GM23248 (cell line): ENCODE results near the gene RCAN2. TPM values are rescaled to one million over a fixed set of nuclear protein-coding genes. Genes with fewer than 3 reads are reported as not detected.

Source experiments
- DNase-seq: peaks from one replicate; pipeline ENCODE4 v3.0.0-alpha.2; 2015
- H2AFZ ChIP-seq: fragments of 200-600 bp; sonication (generic); 2 replicates; pipeline ENCODE4 v1.6.1; 2016; ENCODE audit warnings: antibody characterized with exemption
- H3F3A ChIP-seq: fragments of 200-600 bp; sonication (generic); 2 replicates; pipeline ENCODE4 v1.6.1; 2016; ENCODE audit warnings: mild to moderate bottlenecking, antibody characterized with exemption, mixed run types; ENCODE audit not compliant: insufficient read depth
- H3K27ac ChIP-seq: fragments of 200-600 bp; sonication (generic); 2 replicates; pipeline ENCODE4 v1.5.1; 2016; ENCODE audit warnings: mild to moderate bottlenecking
- H3K27me3 ChIP-seq: fragments of 200-600 bp; sonication (generic); replicated peaks from 2 replicates; pipeline ENCODE4 v1.6.1; 2016; ENCODE audit warnings: mild to moderate bottlenecking; ENCODE audit not compliant: insufficient read depth
- H3K36me3 ChIP-seq: fragments of 200-600 bp; sonication (generic); 2 replicates; pipeline ENCODE4 v1.6.1; 2016; ENCODE audit warnings: low read depth, mild to moderate bottlenecking
- H3K4me1 ChIP-seq: fragments of 200-600 bp; sonication (generic); 2 replicates; pipeline ENCODE4 v1.6.1; 2016; ENCODE audit warnings: mild to moderate bottlenecking; ENCODE audit not compliant: insufficient read depth
- H3K4me2 ChIP-seq: fragments of 200-600 bp; sonication (generic); one replicate; pipeline ENCODE4 v1.6.1; 2016; ENCODE audit warnings: mild to moderate bottlenecking; ENCODE audit not compliant: unreplicated experiment
- H3K4me3 ChIP-seq: fragments of 200-600 bp; sonication (generic); 2 replicates; pipeline ENCODE4 v1.5.1; 2016; ENCODE audit warnings: mild to moderate bottlenecking
- H3K79me2 ChIP-seq: fragments of 200-600 bp; sonication (generic); 2 replicates; pipeline ENCODE4 v1.6.1; 2016; ENCODE audit warnings: mild to moderate bottlenecking; ENCODE audit not compliant: insufficient read depth
- H3K9ac ChIP-seq: fragments of 200-600 bp; sonication (generic); 2 replicates; pipeline ENCODE4 v1.6.1; 2016; ENCODE audit warnings: mild to moderate bottlenecking
- H3K9me2 ChIP-seq: fragments of 200-600 bp; sonication (generic); 2 replicates; pipeline ENCODE4 v1.6.1; 2016; ENCODE audit warnings: mixed run types, mild to moderate bottlenecking, moderate library complexity; ENCODE audit not compliant: insufficient read depth
- H3K9me3 ChIP-seq: fragments of 200-600 bp; sonication (generic); one replicate; pipeline ENCODE4 v1.6.1; 2017; ENCODE audit warnings: low read depth
- H4K20me1 ChIP-seq: fragments of 200-600 bp; sonication (generic); 2 replicates; pipeline ENCODE4 v1.6.0; 2016; ENCODE audit not compliant: insufficient read depth
- EZH2 ChIP-seq: fragments of 200-600 bp; sonication (generic); IDR thresholded peaks from 2 replicates; pipeline ENCODE4 v1.6.1; 2018; ENCODE audit warnings: antibody characterized with exemption, mild to moderate bottlenecking; ENCODE audit not compliant: insufficient read depth, poor library complexity, severe bottlenecking
- EZH2phosphoT487 ChIP-seq: fragments of 200-600 bp; sonication (generic); IDR thresholded peaks from 2 replicates; pipeline ENCODE4 v1.6.1; 2018; ENCODE audit warnings: antibody characterized with exemption, moderate library complexity, mild to moderate bottlenecking, low read depth; ENCODE audit not compliant: insufficient read depth
- WGBS, 2 experiments: methylation state at CpG; one replicate each; pipeline ENCODE4 v1.1.6; 2015 to 2017; ENCODE audit warnings: low lambda C conversion rate in 2 of 2, low coverage in 1 of 2; ENCODE audit errors: missing lambda C conversion rate in 2 of 2; 5-methylcytosine and 5-hydroxymethylcytosine counted together
- in situ Hi-C: fragments of 300-500 bp; cut with MboI; formaldehyde crosslinking; loops from 2 replicates; pipeline ENCODE4 v1.15.0; 2020
- polyA plus RNA-seq: library from polyadenylated mRNA; unstranded; fragments of >200 nt; fragmentation: Nextera tagmentation; extraction: Ambion mirVana; gene quantifications from 2 replicates; pipeline ENCODE4 v1.2.1, GENCODE V29; 2016
- total RNA-seq: library from RNA; depleted of rRNA; stranded (reverse); fragments of >200 nt; shearing (Covaris generic); gene quantifications from 2 replicates; pipeline ENCODE4 v1.2.3, GENCODE V29; 2014

RCAN2 gene
- total and polyA plus RNA-seq, 2 experiments from 2014 or later: 6.5 to 8.8 TPM

DNA sequence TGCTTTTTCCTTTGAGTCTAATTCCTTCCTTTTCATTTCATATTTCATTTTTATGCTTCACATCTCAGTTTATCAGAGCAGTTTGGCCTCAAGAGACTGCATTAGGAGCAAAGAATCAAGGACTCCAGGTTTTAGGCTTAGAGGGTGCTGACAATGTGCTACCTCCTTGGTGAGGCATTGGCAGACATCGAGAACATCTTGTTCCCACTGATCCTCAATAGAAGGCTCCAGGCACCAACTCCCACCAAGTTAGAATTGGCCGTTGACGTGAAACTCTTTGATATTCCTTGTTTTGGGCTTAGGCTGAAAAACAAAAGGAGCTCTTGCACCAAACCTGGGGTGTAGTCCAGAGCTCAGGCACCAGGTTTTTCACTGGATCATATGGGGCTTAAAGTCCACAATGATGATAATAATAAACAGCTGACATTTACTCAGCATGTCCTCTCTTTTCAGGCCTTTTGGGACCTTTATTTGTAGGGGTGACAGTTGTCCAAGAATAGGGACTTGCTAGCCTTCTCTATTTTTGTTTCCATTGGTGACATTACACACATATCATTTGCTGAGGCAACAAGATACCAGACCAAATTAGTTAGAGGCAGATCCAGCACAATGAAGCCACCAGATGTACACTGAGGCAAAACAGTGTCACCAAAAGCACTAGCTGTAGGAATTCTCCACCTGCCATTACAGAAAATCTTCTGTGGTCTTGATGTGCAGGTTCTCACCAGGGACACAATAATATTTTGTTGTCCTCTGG lies 239.5 kb downstream of the RCAN2 start:
- Histone ChIP-seq H3K36me3 (no peaks in the 10 kb centered on the region), H4K20me1 (no peaks in the 10 kb centered on the region), H3K79me2 (no peaks in the 10 kb centered on the region), H3K9me3 (no peaks in the 10 kb centered on the region), H3K27ac (no peak overlapping the region), H3K27me3 (no peaks in the 10 kb centered on the region), H3K4me3 (no peak overlapping the region), H3K4me1 (peaks cover 6% of the 10 kb centered on the region), H3K9ac (no peak overlapping the region), H2AFZ (no peak overlapping the region), H3K4me2 (no peak overlapping the region), H3K9me2 (no peaks in the 10 kb centered on the region), H3F3A (0 out of 2 replicates have a peak, but pooled peaks cover 2% of the 10 kb centered on the region)
- no peak for DNase-seq
- in situ Hi-C loops: no loop called here
- no peak for TF ChIP-seq EZH2
- no peak for TF ChIP-seq EZH2phosphoT487
- WGBS, 2 experiments: 45 to 46% methylated on average over 3 of the region's 3 CpGs

DNA sequence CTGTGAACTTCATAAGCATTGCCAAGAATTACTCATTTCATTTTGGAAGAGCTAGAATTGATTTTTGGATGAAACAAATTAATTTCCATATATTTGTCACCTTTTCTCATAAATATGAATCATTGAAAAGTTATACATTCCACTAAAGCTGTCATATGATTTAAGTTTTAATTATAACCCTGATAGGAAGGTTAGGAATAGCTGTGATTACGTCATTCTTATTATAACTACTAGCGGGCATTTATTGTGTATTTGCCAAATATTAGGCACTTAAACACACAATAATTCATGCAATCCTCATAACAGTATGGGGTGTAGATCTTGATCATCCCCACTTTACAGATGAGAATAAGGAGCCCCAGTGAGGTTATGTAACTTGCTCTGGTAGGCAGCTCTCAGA lies 243.1 kb downstream of the RCAN2 start:
- Histone ChIP-seq H3K79me2 (no peaks in the 10 kb centered on the region), H3K36me3 (no peaks in the 10 kb centered on the region), H3K4me1 (peaks cover 13% of the 10 kb centered on the region), H2AFZ (no peak overlapping the region), H3F3A (peaks cover 13% of the 10 kb centered on the region; the same call in 1 of the 2 replicates), H4K20me1 (no peaks in the 10 kb centered on the region), H3K9me3 (no peaks in the 10 kb centered on the region), H3K4me2 (no peak overlapping the region), H3K27ac (no peak overlapping the region), H3K9me2 (no peaks in the 10 kb centered on the region), H3K4me3 (no peak overlapping the region), H3K9ac (no peak overlapping the region), H3K27me3 (no peaks in the 10 kb centered on the region)
- no peak for DNase-seq
- TF ChIP-seq EZH2 (no peak), EZH2phosphoT487 (no peak)
- 96 to 99% methylated on average over 2 of the region's 2 CpGs for WGBS, 2 experiments
- in situ Hi-C loops: no loop called here

DNA sequence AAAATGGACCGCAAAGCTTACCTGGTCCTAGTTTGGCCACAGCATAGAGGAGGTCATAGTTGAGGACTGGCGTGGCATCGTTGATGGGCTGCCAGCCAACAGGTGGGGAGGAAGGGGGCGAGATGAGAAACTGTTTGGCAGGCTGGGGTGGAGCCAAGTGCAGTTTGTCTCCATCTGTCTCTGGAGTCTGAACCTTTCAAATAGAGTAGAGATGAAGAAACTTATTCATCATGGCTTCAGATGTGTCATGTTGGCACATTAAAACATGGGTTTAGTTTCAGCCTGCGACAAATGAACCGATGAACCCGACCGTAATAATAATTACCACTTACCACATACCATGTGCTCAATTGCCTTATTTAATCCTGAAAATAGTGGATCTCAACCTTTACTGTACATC lies 244.5 kb downstream of the RCAN2 start:
- Histone ChIP-seq H3K27me3 (no peaks in the 10 kb centered on the region), H3K9me2 (no peaks in the 10 kb centered on the region), H3K4me2 (peak overlapping the region; percentile 19), H2AFZ (no peak overlapping the region), H3K9me3 (no peaks in the 10 kb centered on the region), H3K4me3 (no peak overlapping the region), H4K20me1 (no peaks in the 10 kb centered on the region), H3K79me2 (no peaks in the 10 kb centered on the region), H3K36me3 (no peaks in the 10 kb centered on the region), H3K4me1 (peaks cover 13% of the 10 kb centered on the region), H3F3A (peaks cover 13% of the 10 kb centered on the region; the same call in 1 of the 2 replicates), H3K9ac (no peak overlapping the region), H3K27ac (no peak overlapping the region)
- in situ Hi-C loops: no loop called here
- 90% methylated on average over 8 of the region's 8 CpGs for WGBS, 2 experiments
- TF ChIP-seq EZH2phosphoT487 (no peak), EZH2 (no peak)
- no peak for DNase-seq

DNA sequence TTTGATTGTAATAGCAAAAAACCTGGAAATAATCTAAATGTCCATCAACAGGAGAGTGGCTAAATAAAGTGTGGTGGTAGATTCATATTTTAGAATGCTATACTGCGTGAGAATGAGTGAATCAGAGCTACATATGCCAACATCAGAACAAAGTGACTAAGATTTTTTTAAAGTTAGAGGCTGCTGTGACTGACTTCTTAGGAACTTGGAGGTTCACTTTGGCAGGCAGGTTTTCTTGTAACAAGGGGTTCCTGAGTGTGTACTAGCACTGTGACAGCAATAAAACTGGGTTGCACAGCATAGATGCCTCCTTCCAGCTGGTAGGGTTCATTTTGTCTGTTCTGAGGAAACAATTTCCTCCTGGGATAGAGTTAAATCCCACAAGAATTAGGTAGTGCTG lies 245.2 kb downstream of the RCAN2 start:
- TF ChIP-seq EZH2phosphoT487: no peak
- no peak for TF ChIP-seq EZH2
- Histone ChIP-seq H3K4me3 (no peak overlapping the region), H2AFZ (no peak overlapping the region), H3K27ac (no peak overlapping the region; the same call in 1 of the 2 replicates), H3K4me1 (peaks cover 13% of the 10 kb centered on the region), H4K20me1 (no peaks in the 10 kb centered on the region), H3K4me2 (peak overlapping the region; percentile 19), H3K27me3 (no peaks in the 10 kb centered on the region), H3K9ac (no peak overlapping the region), H3K79me2 (no peaks in the 10 kb centered on the region), H3K36me3 (no peaks in the 10 kb centered on the region), H3K9me3 (no peaks in the 10 kb centered on the region), H3K9me2 (no peaks in the 10 kb centered on the region), H3F3A (peaks cover 13% of the 10 kb centered on the region; the same call in 1 of the 2 replicates)
- WGBS, 2 experiments: 24 to 35% methylated on average over 1 of the region's 1 CpG
- peak; percentile 84 for DNase-seq
- in situ Hi-C loops: no loop called here
